ENCODE measurements around the gene ARHGEF16.
A peak's percentile ranks its signal among the peaks of the same experiment; 100 is the strongest.

Gene ARHGEF16

GRCh38 chr1:3453891-3454810, at the start of gene ARHGEF16:
Gene ARHGEF16 (plus strand): TSS chr1:3454665. CDS start chr1:3463085, 8,420 bp downstream.
- peak; percentile 36 for DNase-seq (ENCODE audit: insufficient read length, low spot score)
- no peak for FAIRE-seq

- FAIRE-seq, result no peak
- DNase-seq (ENCODE audit: insufficient read length, low spot score), result no peak
These were observed 49.7 kb upstream of the ARHGEF16 start for GRCh38 chr1:3404801-3405200.

- no peak for FAIRE-seq
- DNase-seq (ENCODE audit: insufficient read length, low spot score), result no peak
These were observed 49.0 kb upstream of the ARHGEF16 start for GRCh38 chr1:3405491-3405890.

GRCh38 chr1:3405974-3406867, 48.2 kb upstream of the ARHGEF16 start:
- no peak for FAIRE-seq
- DNase-seq (ENCODE audit: insufficient read length, low spot score), result no peak

DNA sequence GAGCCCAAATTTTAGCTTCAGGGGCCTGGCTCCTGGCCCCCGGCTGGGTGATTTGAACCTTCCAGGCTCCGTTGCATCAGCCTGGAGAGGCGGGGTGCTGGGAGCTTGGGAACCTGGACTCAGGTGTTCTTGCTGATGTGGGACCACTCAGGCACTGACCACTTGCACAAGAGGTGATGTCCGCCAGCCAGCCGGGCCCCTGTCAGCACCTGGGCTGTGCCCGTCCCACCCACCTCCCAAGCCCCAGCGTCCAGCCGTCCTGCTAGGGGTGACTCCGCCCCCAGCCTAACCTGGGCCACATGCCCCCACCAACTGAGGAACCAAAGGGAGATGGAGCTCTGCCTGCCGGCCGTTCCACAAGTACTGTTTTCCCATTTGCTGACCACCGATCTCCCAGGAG, 47.4 kb upstream of the ARHGEF16 start:
- DNase-seq (ENCODE audit: insufficient read length, low spot score), result no peak
- no peak for FAIRE-seq

- FAIRE-seq, result no peak
- no peak for DNase-seq (ENCODE audit: insufficient read length, low spot score)
These were observed 45.7 kb upstream of the ARHGEF16 start for GRCh38 chr1:3408751-3409266.

GRCh38 chr1:3409366-3410141, 44.9 kb upstream of the ARHGEF16 start:
- no peak for DNase-seq (ENCODE audit: insufficient read length, low spot score)
- peak; percentile 99 for FAIRE-seq

DNA sequence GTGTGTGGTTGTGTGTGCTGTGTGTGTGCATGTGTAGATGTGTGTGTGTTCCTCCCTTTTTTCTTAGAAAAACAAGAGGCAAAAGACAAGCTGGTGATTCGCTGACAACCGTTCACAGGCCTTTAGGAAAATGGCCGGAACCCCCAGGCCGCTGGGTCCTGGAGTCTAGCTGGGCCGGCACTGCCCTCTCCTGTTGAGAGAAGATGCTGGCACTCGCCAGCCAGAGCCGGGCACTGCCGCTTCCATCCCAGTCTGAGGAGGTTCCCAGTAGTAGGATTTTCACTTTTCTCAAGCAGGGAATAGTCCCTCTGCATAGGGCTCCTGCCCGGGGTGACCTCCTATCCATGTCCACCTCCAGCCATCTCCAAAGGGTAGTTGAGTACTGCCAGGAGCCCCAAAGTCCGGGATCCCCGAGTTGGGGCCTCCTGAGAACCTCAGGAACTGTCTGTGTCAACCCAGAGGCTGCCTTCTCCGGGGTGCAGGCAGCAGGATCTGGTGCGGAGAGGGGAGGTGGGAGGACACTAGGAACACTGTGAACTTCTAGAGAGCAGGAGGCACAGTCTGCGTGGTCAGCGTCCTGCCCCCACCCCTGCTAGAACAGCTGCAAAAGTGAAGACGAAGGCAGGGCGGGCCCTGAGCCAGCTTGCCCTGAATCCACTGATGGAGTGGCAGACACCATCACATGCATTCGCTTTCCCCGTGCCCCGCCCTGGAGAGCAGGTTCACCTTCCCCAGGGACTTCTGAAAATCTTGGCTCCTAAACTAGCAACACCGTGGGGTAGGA, 44.1 kb upstream of the ARHGEF16 start:
- FAIRE-seq (no peak), DNase-seq (ENCODE audit: insufficient read length, low spot score) (peak; percentile 84)

GRCh38 chr1:3411806-3412205, 42.7 kb upstream of the ARHGEF16 start:
- DNase-seq (ENCODE audit: insufficient read length, low spot score), result no peak
- no peak for FAIRE-seq

GRCh38 chr1:3412376-3412775, 42.1 kb upstream of the ARHGEF16 start:
- FAIRE-seq, result no peak
- no peak for DNase-seq (ENCODE audit: insufficient read length, low spot score)

- FAIRE-seq (no peak), DNase-seq (ENCODE audit: insufficient read length, low spot score) (no peak)
These were observed 40.3 kb upstream of the ARHGEF16 start for GRCh38 chr1:3413975-3414710.

GRCh38 chr1:3415260-3416090, 39.0 kb upstream of the ARHGEF16 start:
- no peak for FAIRE-seq
- DNase-seq (ENCODE audit: insufficient read length, low spot score), result no peak

DNA sequence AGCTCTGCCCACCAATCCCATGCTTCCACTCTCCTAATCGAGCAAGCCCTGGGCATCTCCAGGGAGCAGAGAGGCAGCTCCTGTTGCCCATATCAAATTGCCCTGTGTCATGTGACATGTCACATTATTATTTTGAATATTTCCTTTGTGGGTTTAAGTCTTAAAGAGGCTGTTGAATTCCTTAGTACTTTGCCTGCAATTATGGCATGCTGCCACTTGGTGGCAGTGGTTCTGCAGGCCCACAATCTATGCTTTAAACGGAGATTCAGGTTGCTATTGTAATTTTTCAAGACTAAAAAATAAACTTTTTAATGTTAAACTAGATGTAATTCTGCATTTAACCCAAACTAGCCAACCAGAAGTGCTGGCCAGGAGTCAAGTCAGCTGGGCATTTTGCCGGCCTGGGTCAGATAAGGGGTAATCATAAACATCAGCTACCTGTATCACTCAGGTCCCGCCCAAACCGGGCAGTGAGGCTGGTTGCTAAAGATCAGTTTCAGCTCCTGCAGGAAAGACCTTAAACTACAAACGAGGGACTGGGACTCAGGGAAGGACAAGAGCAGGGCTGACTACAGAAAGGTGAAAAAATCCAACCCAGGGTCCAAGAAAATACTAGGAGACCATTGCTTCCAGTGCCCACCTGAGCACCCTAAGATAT, 37.3 kb upstream of the ARHGEF16 start:
- FAIRE-seq (no peak), DNase-seq (ENCODE audit: insufficient read length, low spot score) (no peak)

GRCh38 chr1:3417934-3418333, 36.5 kb upstream of the ARHGEF16 start:
- FAIRE-seq (no peak), DNase-seq (ENCODE audit: insufficient read length, low spot score) (no peak)

- FAIRE-seq (no peak), DNase-seq (ENCODE audit: insufficient read length, low spot score) (no peak)
These were observed 35.9 kb upstream of the ARHGEF16 start for GRCh38 chr1:3418600-3418999.

DNA sequence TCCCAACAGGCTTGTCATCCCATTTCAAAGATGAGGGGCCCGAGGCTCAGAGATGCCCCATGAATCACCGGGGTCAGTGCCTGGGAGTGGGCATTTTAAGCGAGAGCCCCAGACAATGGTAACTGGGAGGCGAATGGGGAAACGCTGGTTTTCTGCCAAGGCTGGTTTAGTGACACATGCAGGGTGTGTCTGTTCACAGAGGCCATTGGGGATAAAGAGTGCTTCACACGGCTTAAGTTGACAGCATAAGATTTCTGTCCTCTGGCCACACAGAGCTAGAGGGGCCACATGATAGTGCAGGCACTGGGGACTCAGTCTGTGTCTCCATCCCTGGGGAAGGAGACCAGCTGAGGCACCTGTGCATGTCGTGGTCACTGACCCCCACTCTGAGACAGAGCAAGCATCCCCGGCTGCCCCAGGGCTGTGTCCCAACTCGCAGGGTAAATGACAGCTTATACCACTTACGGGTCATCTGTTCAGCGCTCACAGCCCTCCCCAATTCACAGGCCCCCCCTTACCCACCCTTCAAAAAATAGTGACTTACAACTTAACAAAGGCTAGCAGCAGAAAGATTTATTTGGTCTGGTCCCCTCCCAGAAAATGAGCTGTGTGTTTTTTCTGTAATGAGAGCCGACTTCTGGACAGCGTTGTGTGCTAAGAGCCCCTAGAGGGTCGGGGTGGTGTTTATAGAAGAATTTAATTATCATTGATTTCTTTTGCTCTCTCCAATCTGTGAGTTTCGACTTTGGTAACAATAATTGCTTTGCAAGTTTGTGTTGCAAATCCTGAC, 34.9 kb upstream of the ARHGEF16 start:
- DNase-seq (ENCODE audit: insufficient read length, low spot score) (no peak), FAIRE-seq (no peak)
